Small intestine (tissue), 7 donors: Measurements from ENCODE around the gene AMOT. TPM values are rescaled to one million over a fixed set of nuclear protein-coding genes. Genes with fewer than 3 reads are reported as not detected.

Experiments
- DNase-seq, 2 donors: peaks; one replicate each; pipeline versions ENCODE4 v3.0.0 to v3.0.0-alpha.2; 2013
- FAIRE-seq: peaks from 2 replicates; lab custom pipeline; 2012; peaks lifted over from hg19 to GRCh38; lab: Jason Lieb, UNC
- H3K27ac ChIP-seq, 3 donors: one replicate each; pipeline ENCODE4 v1.5.1; 2013; ENCODE audit warnings: low read length in 2 of 3, mild to moderate bottlenecking in 2 of 3, control low read depth in 1 of 3, inconsistent platforms in 1 of 3, low read depth in 1 of 3, moderate library complexity in 1 of 3
- H3K27me3 ChIP-seq, 3 donors: one replicate each; pipeline ENCODE4 v1.6.1; 2013; ENCODE audit warnings: low read length in 3 of 3, inconsistent platforms in 1 of 3; ENCODE audit not compliant: control insufficient read depth in 3 of 3, insufficient read depth in 3 of 3
- H3K36me3 ChIP-seq, 3 donors: one replicate each; pipeline ENCODE4 v1.6.1; 2013; ENCODE audit warnings: low read length in 3 of 3, inconsistent platforms in 1 of 3, low read depth in 1 of 3, mild to moderate bottlenecking in 1 of 3, moderate library complexity in 1 of 3; ENCODE audit not compliant: control insufficient read depth in 3 of 3, insufficient read depth in 2 of 3
- H3K4me1 ChIP-seq, 3 donors: one replicate each; pipeline ENCODE4 v1.6.1; 2013; ENCODE audit warnings: low read length in 2 of 3, inconsistent platforms in 1 of 3, low read depth in 1 of 3, mild to moderate bottlenecking in 1 of 3, moderate library complexity in 1 of 3; ENCODE audit not compliant: control insufficient read depth in 3 of 3, insufficient read depth in 2 of 3
- H3K4me3 ChIP-seq, 3 donors: one replicate each; pipeline ENCODE4 v1.5.1; 2013; ENCODE audit warnings: low read length in 3 of 3, control low read depth in 1 of 3, inconsistent platforms in 1 of 3, low read depth in 1 of 3, mild to moderate bottlenecking in 1 of 3, moderate library complexity in 1 of 3
- H3K9me3 ChIP-seq, 2 donors: one replicate each; pipeline ENCODE4 v1.6.1; 2013; ENCODE audit warnings: low read depth in 1 of 2, low read length in 1 of 2; ENCODE audit not compliant: control insufficient read depth in 2 of 2, insufficient read depth in 1 of 2
- WGBS, 3 donors: extraction: QIAGEN DNeasy Blood & Tissue Kit; methylation state at CpG; one replicate each; pipeline ENCODE4 v1.1.7; 2013; 5-methylcytosine and 5-hydroxymethylcytosine counted together
- polyA plus RNA-seq, 4 donors: library from polyadenylated mRNA; stranded (reverse) in 3 of 4; unstranded in 1 of 4; fragments of 200-250 nt in 3 of 4; fragments of 120-200 nt in 1 of 4; gene quantifications; one replicate each; pipeline versions ENCODE4 v1.2.1 to v1.2.3, GENCODE V29; 2013
- donor health status: healthy with polysubstance abuse.
- donor health status: control.
- donor health status: control.
- donor health status: Bipolar disorder and iron deficiency.
- donor health status: healthy.

AMOT gene
- polyA plus RNA-seq, 4 donors: 2.4 to 33.7 (median 4.6) TPM

- Histone ChIP-seq H3K4me3 (no peak overlapping the region), H3K9me3 (no peaks in the 10 kb centered on the region), H3K27ac (no peak overlapping the region), H3K36me3 (peaks cover 0 to 16% (median 0%) of the 10 kb centered on the region in 3 donors), H3K4me1 (no peaks in the 10 kb centered on the region), H3K27me3 (no peaks in the 10 kb centered on the region)
- DNase-seq (no peak), FAIRE-seq (no peak)
- 45 to 61% (median 53%) methylated on average over 3 of the region's 3 CpGs for WGBS, 3 donors
Measured at GRCh38 chrX:112808651-112809195, 31.9 kb downstream of the AMOT start.

- Histone ChIP-seq H3K4me3 (no peak overlapping the region), H3K36me3 (peaks cover 0 to 14% (median 0%) of the 10 kb centered on the region in 3 donors), H3K27me3 (no peaks in the 10 kb centered on the region), H3K9me3 (no peaks in the 10 kb centered on the region), H3K27ac (no peak overlapping the region), H3K4me1 (no peaks in the 10 kb centered on the region)
- DNase-seq: no peak
- WGBS, 3 donors: 60 to 93% (median 82%) methylated on average over 4 of the region's 4 CpGs
- no peak for FAIRE-seq
Measured at GRCh38 chrX:112808007-112808406, 32.6 kb downstream of the AMOT start.

- DNase-seq: no peak
- Histone ChIP-seq H3K4me1 (no peaks in the 10 kb centered on the region), H3K9me3 (no peaks in the 10 kb centered on the region), H3K36me3 (peaks cover 0 to 9% (median 0%) of the 10 kb centered on the region in 3 donors), H3K27me3 (no peaks in the 10 kb centered on the region), H3K4me3 (no peak overlapping the region), H3K27ac (no peak overlapping the region)
- FAIRE-seq: no peak
- WGBS, 3 donors: 88 to 95% (median 93%) methylated on average over 3 of the region's 3 CpGs
Measured at GRCh38 chrX:112803060-112803459, 37.6 kb downstream of the AMOT start.

- Histone ChIP-seq H3K27ac (no peak overlapping the region), H3K9me3 (no peaks in the 10 kb centered on the region), H3K4me3 (no peak overlapping the region), H3K36me3 (peaks cover 0 to 9% (median 0%) of the 10 kb centered on the region in 3 donors), H3K4me1 (no peaks in the 10 kb centered on the region), H3K27me3 (no peaks in the 10 kb centered on the region)
- no peak for DNase-seq
- WGBS, 3 donors: 71 to 84% (median 79%) methylated on average over 1 of the region's 1 CpG
- no peak for FAIRE-seq
Measured at GRCh38 chrX:112802541-112802940, 38.1 kb downstream of the AMOT start.

DNA sequence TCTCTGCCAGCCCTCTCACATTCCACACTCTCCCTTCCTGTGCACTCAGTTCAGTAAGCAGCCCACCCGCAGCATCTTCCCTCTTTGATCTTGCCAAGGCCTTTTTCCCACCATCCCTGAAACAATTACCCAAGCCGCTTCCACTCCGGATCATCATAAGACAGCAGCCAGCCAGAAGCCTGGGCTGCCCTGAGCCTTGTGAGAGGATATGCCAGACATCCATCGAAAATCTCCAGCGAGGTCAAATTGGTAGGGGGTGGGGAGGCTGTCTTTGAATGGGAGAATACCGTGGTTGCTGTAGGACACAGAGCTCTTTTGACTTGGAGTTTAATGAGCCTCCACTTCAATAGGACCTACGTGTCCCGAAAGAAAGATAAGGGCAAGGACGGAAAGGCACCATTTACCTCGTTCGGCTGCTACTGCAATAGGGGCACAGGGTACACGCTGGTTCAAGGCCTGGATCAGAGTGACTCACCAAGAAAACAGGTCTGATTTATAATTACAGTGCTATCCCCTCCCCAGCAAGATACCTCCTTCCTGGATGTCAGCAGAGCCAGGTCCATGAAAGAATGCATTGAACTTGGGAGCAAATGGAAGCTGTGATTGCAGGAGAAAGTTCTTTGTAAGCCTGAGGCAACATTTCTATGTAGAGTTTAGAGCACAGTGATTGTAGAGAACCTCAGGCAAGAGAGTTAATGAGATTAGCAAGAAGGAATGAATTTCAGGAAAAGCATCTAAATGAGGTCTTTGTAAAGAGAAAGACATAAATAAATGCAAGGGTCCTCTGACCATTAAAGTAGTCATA is 39.5 kb downstream of the AMOT start:
- H3K4me1 ChIP-seq: no peaks in the 10 kb centered on the region
- WGBS, 3 donors: 82 to 93% (median 87%) methylated on average over 12 of the region's 12 CpGs
- no peaks in the 10 kb centered on the region for H3K27me3 ChIP-seq
- H3K36me3 ChIP-seq: peaks cover 0 to 11% (median 0%) of the 10 kb centered on the region in 3 donors
- FAIRE-seq (no peak), DNase-seq (no peak)
- H3K4me3 ChIP-seq: no peak overlapping the region
- H3K27ac ChIP-seq: no peak overlapping the region
- no peaks in the 10 kb centered on the region for H3K9me3 ChIP-seq

GRCh38 chrX:112799425-112799824 is 41.2 kb downstream of the AMOT start:
- Histone ChIP-seq H3K27me3 (no peaks in the 10 kb centered on the region), H3K4me3 (no peak overlapping the region), H3K9me3 (no peaks in the 10 kb centered on the region), H3K4me1 (no peaks in the 10 kb centered on the region), H3K36me3 (peaks cover 0 to 8% (median 0%) of the 10 kb centered on the region in 3 donors), H3K27ac (no peak overlapping the region)
- DNase-seq (no peak), FAIRE-seq (no peak)
- WGBS, 3 donors: 84 to 96% (median 91%) methylated on average over 1 of the region's 1 CpG

GRCh38 chrX:112798736-112799135 is 41.9 kb downstream of the AMOT start:
- Histone ChIP-seq H3K9me3 (no peaks in the 10 kb centered on the region), H3K4me1 (no peaks in the 10 kb centered on the region), H3K4me3 (no peak overlapping the region), H3K27ac (no peak overlapping the region), H3K27me3 (no peaks in the 10 kb centered on the region), H3K36me3 (peaks cover 0 to 8% (median 0%) of the 10 kb centered on the region in 3 donors)
- 57 to 83% (median 79%) methylated on average over 2 of the region's 2 CpGs for WGBS, 3 donors
- FAIRE-seq: no peak
- DNase-seq: no peak

- Histone ChIP-seq H3K27ac (no peak overlapping the region), H3K4me3 (no peak overlapping the region), H3K9me3 (no peaks in the 10 kb centered on the region), H3K36me3 (peaks cover 0 to 8% (median 0%) of the 10 kb centered on the region in 3 donors), H3K27me3 (no peaks in the 10 kb centered on the region), H3K4me1 (peaks cover 0 to 2% (median 0%) of the 10 kb centered on the region in 3 donors)
- no peak for DNase-seq
- 87 to 96% (median 93%) methylated on average over 4 of the region's 4 CpGs for WGBS, 3 donors
- no peak for FAIRE-seq
Measured at GRCh38 chrX:112789931-112790330, 50.7 kb downstream of the AMOT start.
